Sigmoid colon (tissue), 7 donors: Measurements from ENCODE around the gene NBAS. TPM values are rescaled to one million over a fixed set of nuclear protein-coding genes. Genes with fewer than 3 reads are reported as not detected.

Experiments used
- DNase-seq: peaks from one replicate; pipeline ENCODE4 v3.0.0-alpha.2; 2019
- H3K27ac ChIP-seq, 4 donors: fragments of 200-600 bp; sonication (generic); one replicate each; pipeline ENCODE4 v1.5.1; 2016 to 2019; ENCODE audit warnings: mild to moderate bottlenecking in 1 of 4
- H3K27me3 ChIP-seq, 3 donors: fragments of 200-600 bp; sonication (generic); one replicate each; pipeline ENCODE4 v1.5.1; 2019; ENCODE audit warnings: mild to moderate bottlenecking in 1 of 3
- H3K36me3 ChIP-seq, 4 donors: fragments of 200-600 bp; sonication (generic); one replicate each; pipeline ENCODE4 v1.5.1; 2016 to 2019
- H3K4me1 ChIP-seq, 4 donors: fragments of 200-600 bp; sonication (generic); one replicate each; pipeline ENCODE4 v1.5.1; 2017 to 2019
- H3K4me3 ChIP-seq, 4 donors: fragments of 200-600 bp; sonication (generic); one replicate each; pipeline ENCODE4 v1.5.1; 2017 to 2019; ENCODE audit warnings: mild to moderate bottlenecking in 2 of 4, moderate library complexity in 1 of 4
- H3K9me3 ChIP-seq, 4 donors: fragments of 200-600 bp in 3 of 4; sonication (generic) in 3 of 4; one replicate each; pipeline versions ENCODE4 v1.5.1 to v1.6.1; 2013 to 2019
- CTCF ChIP-seq, 4 experiments: fragments of 450-650 bp in 3 of 4; fragments of 200-600 bp in 1 of 4; IDR thresholded peaks; one replicate each; pipeline ENCODE4 v1.5.1; 2016 to 2019; ENCODE audit warnings: antibody characterized with exemption in 4 of 4, mild to moderate bottlenecking in 3 of 4, moderate library complexity in 2 of 4
- EP300 ChIP-seq, 4 donors: sonication (generic); formaldehyde crosslinking; IDR thresholded peaks; one replicate each; pipeline ENCODE4 v1.6.1; 2017; ENCODE audit warnings: antibody characterized with exemption in 4 of 4
- POLR2A ChIP-seq, 2 donors: fragments of 450-650 bp; IDR thresholded peaks; one replicate each; pipeline ENCODE4 v1.6.1; 2016; ENCODE audit warnings: antibody characterized with exemption in 2 of 2, mild to moderate bottlenecking in 2 of 2, moderate library complexity in 2 of 2
- POLR2AphosphoS5 ChIP-seq, 4 donors: sonication (generic); formaldehyde crosslinking; IDR thresholded peaks; one replicate each; pipeline ENCODE4 v1.6.1; 2017; ENCODE audit warnings: antibody characterized with exemption in 4 of 4
- WGBS, 2 donors: extraction: QIAGEN DNeasy Blood & Tissue Kit; methylation state at CpG; one replicate each; pipeline ENCODE4 v1.1.7; 2013; 5-methylcytosine and 5-hydroxymethylcytosine counted together
- intact Hi-C: fragments of 100-400 bp; cut with DNase I; formaldehyde crosslinking; loops from one replicate; pipeline ENCODE4 v1.15.1; 2023
- polyA plus RNA-seq, 3 donors: library from polyadenylated mRNA; stranded (reverse); fragments of 200-250 nt; gene quantifications; one replicate each; pipeline ENCODE4 v1.2.3, GENCODE V29; 2013
- total RNA-seq, 4 donors: library from RNA; depleted of rRNA; stranded (reverse); fragments of >200 nt; gene quantifications; one replicate each; pipeline ENCODE4 v1.1.0, GENCODE V29; 2016
- donor health status: healthy with polysubstance abuse.
- donor health status: Bipolar disorder and iron deficiency.
- donor health status: healthy.

Gene NBAS
- total and polyA plus RNA-seq, 7 donors = 3.9 to 53.2 (median 41.9) TPM

- Histone ChIP-seq H3K4me1 (no peaks in the 10 kb centered on the region), H3K27me3 (no peaks in the 10 kb centered on the region), H3K36me3 (no peaks in the 10 kb centered on the region), H3K4me3 (no peak overlapping the region), H3K27ac (no peak overlapping the region), H3K9me3 (peaks cover 0 to 2% (median 0%) of the 10 kb centered on the region in 4 donors)
- DNase-seq = no peak
- WGBS, 2 donors = 90 to 93% methylated on average over 3 of the region's 3 CpGs
- TF ChIP-seq POLR2AphosphoS5 (IDR thresholded peaks at IDR 0.05) = no peak
- TF ChIP-seq EP300 (IDR thresholded peaks at IDR 0.05) = no peak
- TF ChIP-seq CTCF (IDR thresholded peaks at IDR 0.05) = no peak
- TF ChIP-seq POLR2A (IDR thresholded peaks at IDR 0.05) = no peak
- intact Hi-C loops = no loop called here
Measured at GRCh38 chr2:15134957-15135356, 426.2 kb downstream of the NBAS start.

- H3K27ac ChIP-seq = no peak overlapping the region
- H3K4me1 ChIP-seq = peaks cover 0 to 6% (median 0%) of the 10 kb centered on the region in 4 donors
- H3K36me3 ChIP-seq = no peaks in the 10 kb centered on the region
- no peaks in the 10 kb centered on the region for H3K9me3 ChIP-seq
- no peaks in the 10 kb centered on the region for H3K27me3 ChIP-seq
- intact Hi-C loops = no loop called here
- no peak overlapping the region for H3K4me3 ChIP-seq
- TF ChIP-seq EP300 (IDR thresholded peaks at IDR 0.05) (no peak), CTCF (IDR thresholded peaks at IDR 0.05) (no peak), POLR2AphosphoS5 (IDR thresholded peaks at IDR 0.05) (no peak), POLR2A (IDR thresholded peaks at IDR 0.05) (no peak)
- DNase-seq = no peak
Measured at GRCh38 chr2:15133461-15133860, 427.7 kb downstream of the NBAS start.

- H3K4me1 ChIP-seq = peaks cover 0 to 22% (median 9%) of the 10 kb centered on the region in 4 donors
- intact Hi-C loops = no loop called here
- no peak overlapping the region for H3K4me3 ChIP-seq
- TF ChIP-seq CTCF (IDR thresholded peaks at IDR 0.05) (no peak), POLR2AphosphoS5 (IDR thresholded peaks at IDR 0.05) (no peak), EP300 (IDR thresholded peaks at IDR 0.05) (no peak), POLR2A (IDR thresholded peaks at IDR 0.05) (no peak)
- no peaks in the 10 kb centered on the region for H3K27me3 ChIP-seq
- no peaks in the 10 kb centered on the region for H3K36me3 ChIP-seq
- DNase-seq = no peak
- no peak overlapping the region for H3K27ac ChIP-seq
- WGBS, 2 donors = 90 to 91% methylated on average over 10 of the region's 10 CpGs
- no peaks in the 10 kb centered on the region for H3K9me3 ChIP-seq
Measured at GRCh38 chr2:15128846-15129245, 432.3 kb downstream of the NBAS start.

GRCh38 chr2:15127876-15128275, 433.3 kb downstream of the NBAS start:
- TF ChIP-seq POLR2AphosphoS5 (IDR thresholded peaks at IDR 0.05) (no peak), CTCF (IDR thresholded peaks at IDR 0.05) (no peak), POLR2A (IDR thresholded peaks at IDR 0.05) (no peak), EP300 (IDR thresholded peaks at IDR 0.05) (no peak)
- no peak for DNase-seq
- intact Hi-C loops = no loop called here
- Histone ChIP-seq H3K36me3 (no peaks in the 10 kb centered on the region), H3K27ac (no peak overlapping the region), H3K4me3 (no peak overlapping the region), H3K9me3 (no peaks in the 10 kb centered on the region), H3K4me1 (peaks cover 0 to 22% (median 9%) of the 10 kb centered on the region in 4 donors), H3K27me3 (no peaks in the 10 kb centered on the region)
- 78 to 86% methylated on average over 3 of the region's 3 CpGs for WGBS, 2 donors

- no peak for TF ChIP-seq CTCF (IDR thresholded peaks at IDR 0.05)
- no peak for TF ChIP-seq EP300 (IDR thresholded peaks at IDR 0.05)
- TF ChIP-seq POLR2AphosphoS5 (IDR thresholded peaks at IDR 0.05) = no peak
- no peak for TF ChIP-seq POLR2A (IDR thresholded peaks at IDR 0.05)
- no peak overlapping the region for H3K4me3 ChIP-seq
- DNase-seq = no peak
- no peaks in the 10 kb centered on the region for H3K9me3 ChIP-seq
- no peaks in the 10 kb centered on the region for H3K27me3 ChIP-seq
- H3K27ac ChIP-seq = no peak overlapping the region
- no peaks in the 10 kb centered on the region for H3K36me3 ChIP-seq
- WGBS, 2 donors = 22 to 65% methylated on average over 4 of the region's 4 CpGs
- H3K4me1 ChIP-seq = peaks cover 0 to 22% (median 9%) of the 10 kb centered on the region in 4 donors
- intact Hi-C loops = no loop called here
Measured at GRCh38 chr2:15127301-15127700, 433.8 kb downstream of the NBAS start.
